Ovary (tissue), 3 donors: Measurements from ENCODE around the gene HCRTR1.

ENCODE experiments used
- CTCF ChIP-seq, 3 donors: fragments of 450-650 bp in 2 of 3; fragments of 200-600 bp in 1 of 3; IDR thresholded peaks; one replicate each; pipeline versions ENCODE4 v1.5.1 to v1.8.0; 2016 to 2022; ENCODE audit warnings: antibody characterized with exemption in 3 of 3, mild to moderate bottlenecking in 1 of 3
- POLR2A ChIP-seq: fragments of 450-650 bp; IDR thresholded peaks from one replicate; pipeline ENCODE4 v1.6.1; 2017; ENCODE audit warnings: antibody characterized with exemption, mild to moderate bottlenecking, moderate library complexity
- donor health status: DM: no; HTN: no; CAD: no.

DNA sequence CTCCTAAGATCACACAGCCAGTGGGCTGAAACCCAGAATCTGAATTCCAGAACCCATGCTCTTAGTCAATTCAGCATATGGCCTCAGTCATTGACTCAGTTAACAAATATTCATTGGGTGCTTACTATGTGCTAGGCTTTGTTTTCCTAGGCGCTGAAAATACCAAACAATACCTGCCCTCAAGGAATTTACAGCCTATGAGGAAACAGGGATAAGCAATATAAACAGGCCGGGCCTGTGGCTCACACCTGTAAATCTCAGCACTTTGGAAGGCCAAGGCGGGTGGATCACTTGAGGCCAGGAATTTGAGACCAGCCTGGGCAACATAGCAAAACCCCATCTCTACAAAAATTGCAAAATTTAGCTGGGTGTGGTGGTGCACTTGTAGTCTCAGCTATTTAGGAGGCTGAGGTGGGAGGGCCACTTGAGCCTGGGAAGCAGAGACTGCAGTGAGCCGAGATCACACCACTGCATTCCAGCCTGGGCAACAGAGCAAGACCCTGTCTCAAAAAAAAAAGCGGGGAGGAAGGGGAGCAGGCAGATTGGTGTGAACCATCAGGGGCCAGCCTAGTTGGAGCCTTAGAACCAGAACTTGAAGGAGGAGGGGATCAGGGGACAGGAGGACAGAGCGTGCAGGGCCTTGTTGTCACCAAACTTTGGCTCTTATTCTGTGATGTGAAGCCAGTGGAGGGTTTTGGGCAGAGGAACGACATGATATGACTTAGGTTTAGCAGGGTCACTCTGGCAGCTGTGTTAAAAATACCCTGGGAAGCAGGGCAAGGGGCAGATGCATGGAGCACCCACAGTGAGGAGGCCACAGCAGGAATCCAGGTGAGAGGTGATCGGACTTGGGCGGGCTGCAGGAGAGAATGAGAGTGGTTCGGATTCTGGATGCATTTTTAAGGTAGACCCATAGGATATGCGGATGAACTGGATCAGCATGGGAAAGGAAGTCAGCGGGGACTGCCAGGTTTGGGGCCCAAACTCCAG, 35.4 kb upstream of the HCRTR1 start:
- no peak for TF ChIP-seq CTCF (IDR thresholded peaks at IDR 0.05)
- TF ChIP-seq POLR2A, result no peak
